Activated CD8-positive, alpha-beta T cell treated with anti-CD3 and anti-CD28 coated beads for 36 hours (primary cell): ENCODE data around the gene BCOR. TPM values are rescaled to one million over a fixed set of nuclear protein-coding genes. Genes with fewer than 3 reads are reported as not detected.

ENCODE experiments used
- ATAC-seq: fragments of 200-7000 bp; cut with Tn5 transposase; one replicate; pipeline ENCODE4 v1.10.0; 2021; ENCODE audit warnings: mild to moderate bottlenecking, moderate library complexity
- CTCF ChIA-PET: fragments of 350-600 bp; sonication (Branson Sonifier 250); formaldehyde crosslinking; loops from one replicate; lab custom pipeline; 2021; ENCODE audit warnings: antibody characterized with exemption; lab: Charles Lee
- POLR2A ChIA-PET: fragments of 350-600 bp; sonication (Branson Sonifier 250); formaldehyde crosslinking; loops from one replicate; lab custom pipeline; 2021; ENCODE audit warnings: antibody characterized with exemption; lab: Charles Lee
- DNase-seq: peaks from one replicate; pipeline ENCODE4 v3.0.0-alpha.2; 2020
- H3K27ac Mint-ChIP-seq: one replicate; pipeline ENCODE4 v1.8.0; 2021; ENCODE audit warnings: mild to moderate bottlenecking, mixed read lengths
- H3K27me3 Mint-ChIP-seq: one replicate; pipeline ENCODE4 v1.8.0; 2021; ENCODE audit warnings: mixed read lengths
- H3K36me3 Mint-ChIP-seq: one replicate; pipeline ENCODE4 v1.8.0; 2021; ENCODE audit warnings: low read depth, mixed read lengths
- H3K4me1 Mint-ChIP-seq: one replicate; pipeline ENCODE4 v1.8.0; 2021; ENCODE audit warnings: low read depth, mixed read lengths
- H3K4me3 Mint-ChIP-seq: one replicate; pipeline ENCODE4 v1.8.0; 2021; ENCODE audit warnings: mild to moderate bottlenecking, moderate library complexity, mixed read lengths
- H3K9me3 Mint-ChIP-seq: one replicate; pipeline ENCODE4 v1.8.0; 2021; ENCODE audit warnings: mixed read lengths
- intact Hi-C: fragments of 100-400 bp; cut with micrococcal nuclease; formaldehyde crosslinking; loops from one replicate; pipeline ENCODE4 v1.10.0; 2022
- total RNA-seq, 2 experiments: library from RNA; stranded (reverse); gene quantifications; one replicate each; pipeline ENCODE4 v1.2.3, GENCODE V29; 2021
- TF ChIP-seq, protein P1 (sequence below): fragments of 200-600 bp; IDR thresholded peaks from one replicate; pipeline ENCODE4 v1.8.0; 2022; ENCODE audit warnings: antibody characterized with exemption, mild to moderate bottlenecking

Gene BCOR
- total RNA-seq, 2 experiments from 2014 or later = 38.3 to 39.6 TPM

DNA sequence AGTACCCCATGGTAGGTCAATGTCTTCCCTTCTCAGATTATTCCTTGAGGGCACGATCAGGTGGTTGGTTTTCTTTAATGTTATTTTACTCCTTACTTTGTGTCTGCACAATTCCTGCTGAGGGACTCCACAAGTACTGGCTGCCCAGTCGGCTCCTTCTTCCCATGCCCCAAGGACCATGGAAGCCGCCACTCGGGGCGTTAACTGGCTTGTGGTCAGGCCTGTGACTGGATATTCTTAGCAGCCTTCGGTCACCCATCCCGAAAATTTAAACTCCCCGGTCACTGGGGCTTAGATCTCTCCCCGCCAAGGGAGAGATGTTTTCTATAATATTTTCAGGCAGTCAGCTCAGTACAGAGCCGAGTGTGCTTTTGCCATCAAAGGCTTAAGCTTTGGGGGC, 24.7 kb upstream of the BCOR start:
- ChIA-PET POLR2A (interaction anchor here (1.3 kb wide), 1 partner anchor 30 kb away, joined by 4 read pairs; no protein-coding TSS in a partner anchor), CTCF (no interaction called here)
- DNase-seq = no peak
- Mint-ChIP-seq H3K36me3 (no peaks in the 10 kb centered on the region), H3K27ac (no peak overlapping the region), H3K4me1 (peaks cover 11% of the 10 kb centered on the region), H3K27me3 (no peaks in the 10 kb centered on the region), H3K9me3 (no peaks in the 10 kb centered on the region), H3K4me3 (no peak overlapping the region)
- intact Hi-C loops = no loop called here
- TF ChIP-seq, protein P1, sequence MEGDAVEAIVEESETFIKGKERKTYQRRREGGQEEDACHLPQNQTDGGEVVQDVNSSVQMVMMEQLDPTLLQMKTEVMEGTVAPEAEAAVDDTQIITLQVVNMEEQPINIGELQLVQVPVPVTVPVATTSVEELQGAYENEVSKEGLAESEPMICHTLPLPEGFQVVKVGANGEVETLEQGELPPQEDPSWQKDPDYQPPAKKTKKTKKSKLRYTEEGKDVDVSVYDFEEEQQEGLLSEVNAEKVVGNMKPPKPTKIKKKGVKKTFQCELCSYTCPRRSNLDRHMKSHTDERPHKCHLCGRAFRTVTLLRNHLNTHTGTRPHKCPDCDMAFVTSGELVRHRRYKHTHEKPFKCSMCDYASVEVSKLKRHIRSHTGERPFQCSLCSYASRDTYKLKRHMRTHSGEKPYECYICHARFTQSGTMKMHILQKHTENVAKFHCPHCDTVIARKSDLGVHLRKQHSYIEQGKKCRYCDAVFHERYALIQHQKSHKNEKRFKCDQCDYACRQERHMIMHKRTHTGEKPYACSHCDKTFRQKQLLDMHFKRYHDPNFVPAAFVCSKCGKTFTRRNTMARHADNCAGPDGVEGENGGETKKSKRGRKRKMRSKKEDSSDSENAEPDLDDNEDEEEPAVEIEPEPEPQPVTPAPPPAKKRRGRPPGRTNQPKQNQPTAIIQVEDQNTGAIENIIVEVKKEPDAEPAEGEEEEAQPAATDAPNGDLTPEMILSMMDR = no peak
- no peak for ATAC-seq

DNA sequence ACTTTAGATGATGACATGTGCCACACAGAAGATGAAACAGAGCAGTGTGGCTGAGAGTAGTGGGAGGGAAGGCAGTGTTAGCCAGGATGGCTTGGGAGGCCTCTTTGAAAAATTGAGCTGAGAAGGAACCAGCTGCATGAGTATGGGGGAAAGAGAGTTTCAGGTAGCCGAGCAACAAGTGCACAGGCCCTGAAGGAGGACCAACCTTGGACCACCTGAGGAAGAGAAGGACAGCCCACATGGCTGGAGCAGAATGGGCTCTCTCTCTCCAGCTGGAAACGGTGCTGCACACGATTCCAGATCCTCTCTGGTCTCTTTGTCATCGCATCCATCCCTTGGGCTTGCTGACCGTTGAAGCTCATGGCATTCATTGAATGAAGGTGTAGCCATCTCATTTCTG, 23.9 kb upstream of the BCOR start:
- H3K9me3 Mint-ChIP-seq = no peaks in the 10 kb centered on the region
- H3K4me1 Mint-ChIP-seq = peaks cover 8% of the 10 kb centered on the region
- ChIA-PET POLR2A (interaction anchor here (1.1 to 1.3 kb wide), 2 partner anchors 13 to 31 kb away, joined by 3 to 4 read pairs; no protein-coding TSS in a partner anchor), CTCF (no interaction called here)
- DNase-seq (no peak), ATAC-seq (no peak)
- no peak overlapping the region for H3K4me3 Mint-ChIP-seq
- no peaks in the 10 kb centered on the region for H3K27me3 Mint-ChIP-seq
- H3K27ac Mint-ChIP-seq = no peak overlapping the region
- TF ChIP-seq, protein P1 = no peak
- no peaks in the 10 kb centered on the region for H3K36me3 Mint-ChIP-seq
- intact Hi-C loops = no loop called here

DNA sequence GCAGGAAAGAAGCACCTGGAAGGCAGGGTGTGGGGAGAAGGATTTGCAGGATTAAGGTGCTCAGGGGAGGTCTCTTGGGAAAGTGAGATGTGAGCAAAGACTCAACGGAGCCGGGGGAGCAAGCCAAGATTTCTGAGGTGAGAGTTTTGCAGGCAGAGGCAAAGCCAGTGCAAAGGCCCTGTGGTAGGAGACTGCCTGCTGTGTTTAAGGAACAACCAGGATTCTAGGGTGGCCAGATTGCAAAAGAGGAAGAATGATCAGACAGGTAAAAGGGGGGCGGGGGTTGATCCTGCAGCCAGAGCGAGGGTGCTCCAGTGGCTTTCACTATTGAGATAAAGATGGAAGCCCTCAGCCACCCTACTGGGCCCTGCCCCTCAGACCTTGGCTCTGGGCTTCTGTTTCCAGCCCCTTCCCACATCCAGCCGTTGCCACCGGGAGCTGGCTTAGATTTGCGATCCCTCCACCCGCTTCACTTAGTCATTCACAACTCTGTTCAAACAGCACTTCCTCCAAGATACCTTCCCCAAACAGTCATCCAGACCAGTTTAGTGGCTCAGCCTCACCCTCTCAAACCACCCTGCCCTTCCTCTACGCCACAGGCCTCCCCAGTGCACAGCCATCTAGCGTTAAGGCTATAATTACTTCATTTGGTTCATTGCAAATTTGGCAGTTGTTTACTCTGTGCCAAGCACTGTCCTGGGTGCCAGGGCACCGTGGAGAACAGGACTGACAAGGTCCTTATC, 23.3 kb upstream of the BCOR start:
- intact Hi-C loops = no loop called here
- Mint-ChIP-seq H3K9me3 (no peaks in the 10 kb centered on the region), H3K27me3 (no peaks in the 10 kb centered on the region), H3K4me1 (peaks cover 8% of the 10 kb centered on the region), H3K36me3 (no peaks in the 10 kb centered on the region), H3K4me3 (no peak overlapping the region), H3K27ac (no peak overlapping the region)
- no peak for ATAC-seq
- no peak for DNase-seq
- ChIA-PET CTCF (no interaction called here), POLR2A (interaction anchor here (1.1 kb wide), 1 partner anchor 13 kb away, joined by 3 read pairs; no protein-coding TSS in a partner anchor)
- TF ChIP-seq, protein P1 = no peak

DNA sequence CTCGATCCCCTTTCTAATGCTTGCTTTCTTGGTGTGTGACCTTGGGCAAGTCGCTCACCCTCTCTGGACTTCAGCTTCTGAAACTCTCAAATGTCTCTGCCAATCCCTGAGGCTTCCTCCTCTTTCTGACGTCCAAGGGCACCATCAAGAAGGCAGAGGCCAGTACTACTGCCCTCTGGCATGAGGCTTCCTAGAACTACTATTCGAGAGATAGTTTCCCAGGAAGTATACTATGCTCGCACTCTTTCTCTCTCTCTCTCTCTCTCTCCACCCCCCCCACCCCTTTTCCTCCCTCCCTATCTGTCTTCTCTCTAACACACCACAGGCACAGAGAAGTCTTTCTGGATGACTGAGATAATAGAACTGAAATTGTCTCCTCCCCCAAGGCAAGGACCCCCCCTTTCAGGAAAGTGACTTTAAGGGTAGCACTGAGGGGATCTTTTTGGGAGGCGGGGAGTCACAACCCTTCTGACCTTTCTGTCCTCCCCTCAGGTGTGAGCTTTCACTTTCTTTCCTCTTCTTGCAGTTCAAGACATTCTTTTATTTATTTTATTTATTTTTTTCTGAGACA, 20.0 kb upstream of the BCOR start:
- Mint-ChIP-seq H3K4me1 (peaks cover 4% of the 10 kb centered on the region), H3K36me3 (no peaks in the 10 kb centered on the region), H3K27ac (no peak overlapping the region), H3K9me3 (no peaks in the 10 kb centered on the region), H3K4me3 (no peak overlapping the region), H3K27me3 (no peaks in the 10 kb centered on the region)
- no peak for DNase-seq
- intact Hi-C loops = no loop called here
- TF ChIP-seq, protein P1 = no peak
- ChIA-PET CTCF (no interaction called here), POLR2A (no interaction called here)
- ATAC-seq = no peak

DNA sequence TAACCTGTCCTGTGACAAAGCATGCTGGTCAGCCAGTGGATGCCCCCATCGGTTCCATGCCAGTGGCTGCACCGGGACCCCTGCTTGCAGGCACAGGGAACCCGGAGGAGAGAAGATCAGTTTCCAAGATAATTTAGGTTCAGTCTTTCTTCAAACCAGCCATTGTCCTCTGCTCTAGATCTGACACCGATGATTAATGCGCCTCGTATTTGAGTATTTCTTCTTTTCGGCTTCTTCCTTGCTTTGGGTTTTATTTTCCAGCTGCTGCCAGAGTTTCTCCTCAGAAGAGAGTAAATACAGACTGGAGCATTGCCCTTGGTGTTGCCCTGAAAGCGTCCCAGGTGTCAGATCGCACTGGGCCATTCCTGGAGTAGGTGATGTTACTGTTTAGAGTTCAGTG, 19.2 kb upstream of the BCOR start:
- Mint-ChIP-seq H3K27me3 (no peaks in the 10 kb centered on the region), H3K27ac (no peak overlapping the region), H3K36me3 (no peaks in the 10 kb centered on the region), H3K4me1 (peaks cover 4% of the 10 kb centered on the region), H3K4me3 (no peak overlapping the region), H3K9me3 (no peaks in the 10 kb centered on the region)
- no peak for ATAC-seq
- POLR2A ChIA-PET = no interaction called here
- TF ChIP-seq, protein P1 = no peak
- intact Hi-C loops = no loop called here
- DNase-seq = no peak
- CTCF ChIA-PET = no interaction called here
